ENCODE data around the gene CAB39L.

CAB39L gene

DNA sequence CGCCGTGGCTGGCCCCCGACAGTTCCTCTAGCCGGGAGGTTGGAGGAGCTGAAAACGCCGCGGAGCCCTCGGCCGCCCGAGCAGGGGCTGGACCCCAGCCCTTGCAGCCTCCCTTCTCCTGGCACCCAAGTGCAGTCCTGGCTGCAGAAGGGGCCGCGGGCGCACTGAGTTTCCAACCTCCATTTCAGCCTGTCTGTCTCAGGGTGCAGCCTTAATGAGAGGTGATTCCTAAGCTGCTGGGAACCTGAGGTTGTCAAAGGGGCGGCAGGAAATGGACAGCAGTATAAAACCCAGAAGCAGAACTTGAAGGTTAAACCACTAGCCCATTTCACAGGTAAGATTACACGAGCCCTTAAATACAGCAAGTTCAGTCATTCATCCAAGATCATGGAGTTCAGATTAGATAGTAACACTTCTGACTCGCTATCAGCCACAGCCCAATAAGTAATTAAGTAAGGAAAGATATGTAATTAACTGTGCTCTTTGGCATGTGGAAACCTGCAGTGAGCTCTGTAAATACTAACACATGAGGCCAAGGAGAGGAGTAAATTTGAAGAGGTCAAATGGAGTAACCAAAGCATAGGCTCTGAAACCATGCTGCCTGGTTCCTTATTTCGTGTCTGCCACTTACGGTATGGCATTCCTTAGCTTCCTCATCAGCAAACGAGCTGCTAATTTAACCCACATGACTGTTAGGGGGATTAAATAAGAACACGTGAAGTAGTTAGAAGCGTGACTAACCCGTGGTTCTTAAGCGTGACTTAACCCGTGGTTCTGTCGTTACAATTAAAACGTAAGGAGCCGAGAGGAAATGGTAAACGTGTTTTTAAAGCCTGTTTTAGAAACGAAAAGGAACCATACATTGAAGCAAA is 896 bp upstream of the CAB39L start:
- no peak for TF ChIP-seq POLR2AphosphoS5 (IDR thresholded peaks at IDR 0.05; ENCODE audit: low read depth, low read length)
- TF ChIP-seq SPI1 (IDR thresholded peaks at IDR 0.05; ENCODE audit: low read depth, low read length) = peak; percentile 40
- TF ChIP-seq POU2F2 (IDR thresholded peaks at IDR 0.05; ENCODE audit: low read depth, low read length) = no peak
- peak; percentile 30; the same call in 1 of the 2 replicates for TF ChIP-seq TAF1 (IDR thresholded peaks at IDR 0.05; ENCODE audit: low read depth, low read length)
- FAIRE-seq = no peak
- no peak for DNase-seq (ENCODE audit: insufficient read length, low spot score)

- FAIRE-seq (peak; percentile 81), DNase-seq (ENCODE audit: insufficient read length, low spot score) (no peak)
Observed at GRCh38 chr13:49443357-49443703, 534 bp downstream of the CAB39L start.

GRCh38 chr13:49441846-49442245 is 2.0 kb downstream of the CAB39L start:
- FAIRE-seq = no peak
- no peak for DNase-seq (ENCODE audit: insufficient read length, low spot score)
- no peak for TF ChIP-seq POU2F2 (IDR thresholded peaks at IDR 0.05; ENCODE audit: low read depth, low read length)
- no peak for TF ChIP-seq POLR2A (IDR thresholded peaks at IDR 0.05; ENCODE audit: low read depth, low read length)
- TF ChIP-seq SPI1 (IDR thresholded peaks at IDR 0.05; ENCODE audit: low read depth, low read length) = no peak
- TF ChIP-seq TAF1 (IDR thresholded peaks at IDR 0.05; ENCODE audit: low read depth, low read length) = no peak
- no peak for TF ChIP-seq PAX5 (IDR thresholded peaks at IDR 0.05; ENCODE audit: insufficient read depth, low read length, severe bottlenecking)
- no peak for TF ChIP-seq POLR2AphosphoS5 (IDR thresholded peaks at IDR 0.05; ENCODE audit: low read depth, low read length)

More at GRCh38 chr13:49443357-49443703, 534 bp downstream of the CAB39L start:
- TF ChIP-seq POLR2A (IDR thresholded peaks at IDR 0.05; ENCODE audit: low read depth, low read length) = peak; percentile 42; the same call in 1 of the 2 replicates
- no peak; the same call in 1 of the 2 replicates for TF ChIP-seq POLR2AphosphoS5 (IDR thresholded peaks at IDR 0.05; ENCODE audit: low read depth, low read length)
- no peak for TF ChIP-seq TAF1 (IDR thresholded peaks at IDR 0.05; ENCODE audit: low read depth, low read length)

- DNase-seq (ENCODE audit: insufficient read length, low spot score) = no peak
- TF ChIP-seq POLR2AphosphoS5 (IDR thresholded peaks at IDR 0.05; ENCODE audit: low read depth, low read length) = no peak
- no peak for TF ChIP-seq PAX5 (IDR thresholded peaks at IDR 0.05; ENCODE audit: insufficient read depth, low read length, severe bottlenecking)
- TF ChIP-seq POU2F2 (IDR thresholded peaks at IDR 0.05; ENCODE audit: low read depth, low read length) = no peak
- TF ChIP-seq SPI1 (IDR thresholded peaks at IDR 0.05; ENCODE audit: low read depth, low read length) = no peak
- no peak for TF ChIP-seq TAF1 (IDR thresholded peaks at IDR 0.05; ENCODE audit: low read depth, low read length)
- no peak for TF ChIP-seq POLR2A (IDR thresholded peaks at IDR 0.05; ENCODE audit: low read depth, low read length)
- FAIRE-seq = no peak
Observed at GRCh38 chr13:49441312-49441711, 2.6 kb downstream of the CAB39L start.

DNA sequence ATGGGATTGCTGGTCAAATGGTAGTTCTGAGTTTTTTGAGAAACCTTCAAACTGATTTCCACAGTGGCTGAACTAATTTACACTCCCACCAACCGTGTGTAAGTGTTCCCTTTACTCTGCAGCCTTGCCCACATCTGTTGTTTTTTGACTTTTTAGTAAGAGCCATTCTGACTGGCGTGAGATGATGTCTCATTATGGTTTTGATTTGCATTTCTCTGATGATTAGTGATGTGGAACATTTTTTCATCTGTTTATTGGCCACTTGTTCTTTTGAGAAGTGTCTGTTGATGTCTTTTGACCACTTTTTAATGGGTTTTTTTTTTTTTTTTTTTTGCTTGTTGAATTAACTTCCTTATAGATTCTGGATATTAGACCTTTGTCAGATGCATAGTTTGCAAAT is 4.3 kb downstream of the CAB39L start:
- DNase-seq (ENCODE audit: insufficient read length, low spot score) (no peak), FAIRE-seq (no peak)
- no peak for TF ChIP-seq POLR2A (IDR thresholded peaks at IDR 0.05; ENCODE audit: low read depth, low read length)

DNA sequence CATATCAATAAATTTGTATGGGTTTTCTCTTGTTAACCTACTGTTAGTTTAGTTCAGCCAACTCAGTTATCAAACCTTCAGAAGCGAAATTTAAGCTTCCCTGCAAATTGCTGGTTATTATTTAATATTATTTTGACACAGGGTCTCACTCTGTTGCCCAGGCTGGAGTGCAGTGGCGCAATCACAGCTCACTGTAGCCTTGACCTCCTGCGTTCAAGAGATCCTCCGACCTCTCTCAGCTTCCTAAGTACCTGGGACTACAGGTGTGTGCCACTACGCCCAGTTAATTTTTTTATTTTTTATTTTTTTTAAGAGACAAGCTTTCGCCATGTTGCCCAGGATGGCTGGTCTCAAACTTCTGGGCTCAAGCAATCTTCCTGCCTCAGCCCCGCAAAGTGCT is 6.2 kb downstream of the CAB39L start:
- no peak for DNase-seq (ENCODE audit: insufficient read length, low spot score)
- no peak for TF ChIP-seq POLR2A (IDR thresholded peaks at IDR 0.05; ENCODE audit: low read depth, low read length)
- TF ChIP-seq POU2F2 (IDR thresholded peaks at IDR 0.05; ENCODE audit: low read depth, low read length) = no peak
- TF ChIP-seq PAX5 (IDR thresholded peaks at IDR 0.05; ENCODE audit: insufficient read depth, low read length, severe bottlenecking) = no peak
- TF ChIP-seq SPI1 (IDR thresholded peaks at IDR 0.05; ENCODE audit: low read depth, low read length) = no peak
- no peak for TF ChIP-seq POLR2AphosphoS5 (IDR thresholded peaks at IDR 0.05; ENCODE audit: low read depth, low read length)
- TF ChIP-seq TAF1 (IDR thresholded peaks at IDR 0.05; ENCODE audit: low read depth, low read length) = no peak
- no peak for FAIRE-seq

DNA sequence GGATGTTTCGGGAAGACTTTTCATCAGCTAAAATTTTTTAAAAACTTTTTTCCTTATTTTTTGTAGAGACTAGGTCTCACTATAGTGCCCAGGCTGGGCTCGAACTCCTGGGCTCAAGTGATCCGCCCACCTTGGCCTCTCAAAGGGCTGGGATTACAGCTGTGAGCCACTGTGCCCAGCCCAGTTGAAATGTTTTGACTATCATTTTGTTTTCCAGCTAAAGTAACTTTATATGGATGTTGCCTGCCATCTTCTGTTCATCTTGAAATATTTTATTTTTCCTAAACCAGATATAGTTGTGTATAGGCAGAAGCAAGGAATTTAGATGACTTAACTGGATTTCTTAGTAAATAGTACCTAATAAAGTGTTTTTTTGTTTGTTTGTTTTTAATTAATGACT is 7.0 kb downstream of the CAB39L start:
- DNase-seq (ENCODE audit: insufficient read length, low spot score) = no peak
- no peak for FAIRE-seq

DNA sequence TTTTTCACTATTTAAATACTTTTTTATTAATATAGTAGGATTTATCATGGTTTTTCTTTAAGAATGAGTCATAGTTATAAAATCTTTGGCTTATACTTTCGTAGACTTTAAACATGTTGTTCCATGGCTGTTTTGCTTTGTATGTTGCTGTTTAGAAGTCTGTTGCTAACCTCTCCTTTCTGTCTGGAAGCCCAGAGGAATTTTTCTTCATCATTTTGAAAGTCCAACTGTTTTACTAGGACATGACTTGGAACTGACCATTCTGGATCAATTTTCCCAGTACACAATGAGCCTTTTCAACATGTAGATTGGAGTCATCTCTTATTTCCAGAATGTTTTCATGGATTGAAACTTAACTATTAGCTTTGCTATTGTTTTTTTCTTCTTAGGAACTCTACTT is 7.9 kb downstream of the CAB39L start:
- TF ChIP-seq SPI1 (IDR thresholded peaks at IDR 0.05; ENCODE audit: low read depth, low read length) = no peak
- DNase-seq (ENCODE audit: insufficient read length, low spot score) = no peak
- no peak for FAIRE-seq

More for the DNA sequence above, 7.0 kb downstream of the CAB39L start:
- TF ChIP-seq SPI1 (IDR thresholded peaks at IDR 0.05; ENCODE audit: low read depth, low read length) (no peak), POLR2A (IDR thresholded peaks at IDR 0.05; ENCODE audit: low read depth, low read length) (no peak), POLR2AphosphoS5 (IDR thresholded peaks at IDR 0.05; ENCODE audit: low read depth, low read length) (no peak), PAX5 (IDR thresholded peaks at IDR 0.05; ENCODE audit: insufficient read depth, low read length, severe bottlenecking) (no peak), TAF1 (IDR thresholded peaks at IDR 0.05; ENCODE audit: low read depth, low read length) (no peak), POU2F2 (IDR thresholded peaks at IDR 0.05; ENCODE audit: low read depth, low read length) (no peak)

- DNase-seq (ENCODE audit: insufficient read length, low spot score) (no peak), FAIRE-seq (no peak)
- TF ChIP-seq POLR2AphosphoS5 (IDR thresholded peaks at IDR 0.05; ENCODE audit: low read depth, low read length) = no peak
- TF ChIP-seq PAX5 (IDR thresholded peaks at IDR 0.05; ENCODE audit: insufficient read depth, low read length, severe bottlenecking) = no peak
- no peak for TF ChIP-seq TAF1 (IDR thresholded peaks at IDR 0.05; ENCODE audit: low read depth, low read length)
- no peak for TF ChIP-seq SPI1 (IDR thresholded peaks at IDR 0.05; ENCODE audit: low read depth, low read length)
- no peak for TF ChIP-seq POLR2A (IDR thresholded peaks at IDR 0.05; ENCODE audit: low read depth, low read length)
- TF ChIP-seq POU2F2 (IDR thresholded peaks at IDR 0.05; ENCODE audit: low read depth, low read length) = no peak
Observed at GRCh38 chr13:49429121-49429520, 14.7 kb downstream of the CAB39L start.

GRCh38 chr13:49428041-49428763 is 15.7 kb downstream of the CAB39L start:
- FAIRE-seq (no peak), DNase-seq (ENCODE audit: insufficient read length, low spot score) (no peak)
- no peak for TF ChIP-seq POLR2A (IDR thresholded peaks at IDR 0.05; ENCODE audit: low read depth, low read length)
- TF ChIP-seq POU2F2 (IDR thresholded peaks at IDR 0.05; ENCODE audit: low read depth, low read length) = no peak
- no peak for TF ChIP-seq SPI1 (IDR thresholded peaks at IDR 0.05; ENCODE audit: low read depth, low read length)
- no peak for TF ChIP-seq TAF1 (IDR thresholded peaks at IDR 0.05; ENCODE audit: low read depth, low read length)
- no peak for TF ChIP-seq POLR2AphosphoS5 (IDR thresholded peaks at IDR 0.05; ENCODE audit: low read depth, low read length)
- no peak for TF ChIP-seq PAX5 (IDR thresholded peaks at IDR 0.05; ENCODE audit: insufficient read depth, low read length, severe bottlenecking)
